Testis (tissue), 3 donors: ENCODE results near the gene SLC16A10. TPM values are rescaled to one million over a fixed set of nuclear protein-coding genes. Genes with fewer than 3 reads are reported as not detected.

Source experiments
- DNase-seq: peaks from one replicate; pipeline ENCODE4 v3.0.0-alpha.2; 2019
- H3K27ac ChIP-seq, 2 donors: fragments of 200-600 bp; sonication (generic); one replicate each; pipeline ENCODE4 v1.5.1; 2019
- H3K27me3 ChIP-seq: fragments of 200-600 bp; sonication (generic); one replicate; pipeline ENCODE4 v1.5.1; 2019
- H3K36me3 ChIP-seq: fragments of 200-600 bp; sonication (generic); one replicate; pipeline ENCODE4 v1.5.1; 2017; ENCODE audit warnings: low read depth; ENCODE audit errors: missing control alignments
- H3K4me1 ChIP-seq: fragments of 200-600 bp; sonication (generic); one replicate; pipeline ENCODE4 v1.5.1; 2019
- H3K4me3 ChIP-seq, 2 donors: fragments of 200-600 bp; sonication (generic); one replicate each; pipeline ENCODE4 v1.5.1; 2017 to 2019
- H3K9me3 ChIP-seq: fragments of 200-600 bp; sonication (generic); one replicate; pipeline ENCODE4 v1.5.1; 2017
- CTCF ChIP-seq, 3 experiments: fragments of 450-650 bp in 2 of 3; fragments of 200-600 bp in 1 of 3; sonication (generic) in 1 of 3; IDR thresholded peaks; one replicate each; pipeline ENCODE4 v1.5.1; 2016 to 2019; ENCODE audit warnings: antibody characterized with exemption in 3 of 3, mild to moderate bottlenecking in 2 of 3, moderate library complexity in 1 of 3
- POLR2A ChIP-seq: fragments of 450-650 bp; IDR thresholded peaks from one replicate; pipeline ENCODE4 v1.6.1; 2017; ENCODE audit warnings: antibody characterized with exemption, mild to moderate bottlenecking, moderate library complexity
- WGBS, 2 donors: methylation state at CpG; one replicate each; pipeline ENCODE4 v1.1.5; 2018; 5-methylcytosine and 5-hydroxymethylcytosine counted together
- intact Hi-C: fragments of 100-400 bp; cut with DNase I; formaldehyde crosslinking; loops from one replicate; pipeline ENCODE4 v1.15.1; 2023; ENCODE audit warnings: low total_unique reads
- polyA plus RNA-seq: library from polyadenylated mRNA; stranded (reverse); fragments of 350-450 nt; fragmentation: Illumina TruSeq; extraction: RNeasy Lipid Tissue Mini Kit (QIAGEN cat#74804); gene quantifications from one replicate; pipeline ENCODE4 v1.2.3, GENCODE V29; 2014; ENCODE audit warnings: low read depth, low replicate concordance; ENCODE audit not compliant: insufficient read depth
- small RNA-seq, 2 donors: library from RNA; depleted of rRNA; stranded (forward); fragments of <200 nt; gene quantifications; one replicate each; pipeline ENCODE3, GENCODE V24; 2016
- total RNA-seq, 2 donors: library from RNA; depleted of rRNA; stranded (reverse); fragments of >200 nt; gene quantifications; one replicate each; pipeline ENCODE4 v1.2.3, GENCODE V29; 2016

SLC16A10 gene
- total and polyA plus RNA-seq, 3 donors from 2014 or later = 9.0 to 16.9 (median 12.0) TPM

GRCh38 chr6:111280445-111280955 is 193.2 kb downstream of the SLC16A10 start:
- no peaks in the 10 kb centered on the region for H3K9me3 ChIP-seq
- no peak overlapping the region for H3K27ac ChIP-seq
- no peaks in the 10 kb centered on the region for H3K4me1 ChIP-seq
- no peak for TF ChIP-seq POLR2A
- no peak for TF ChIP-seq CTCF (IDR thresholded peaks at IDR 0.05)
- DNase-seq = no peak
- no peaks in the 10 kb centered on the region for H3K36me3 ChIP-seq
- intact Hi-C loops = no loop called here
- no peak overlapping the region for H3K4me3 ChIP-seq
- 98% methylated on average over 4 of the region's 4 CpGs for WGBS, 2 donors
- H3K27me3 ChIP-seq = no peaks in the 10 kb centered on the region

Small RNA genes lying within 50 kb of the gene (small RNA-seq; reads per million reads assigned to genes)
- 0 reads per million in 2 donors for gene RNU6-960P

Other genes starting within 250 kb of the SLC16A10 start
- 100 to 1,000 TPM in 1 of 2 donors, 10 to 100 TPM in 1; 85.6 to 109 TPM for gene AMD1, start 212.7 kb upstream of the SLC16A10 start, total RNA-seq
- 47.9 TPM for gene AMD1, start 212.7 kb upstream of the SLC16A10 start, polyA plus RNA-seq
- gene GTF3C6, start 128.8 kb upstream of the SLC16A10 start, total RNA-seq = 10 to 100 TPM; 76.4 to 84.0 TPM
- 103 TPM for gene GTF3C6, start 128.8 kb upstream of the SLC16A10 start, polyA plus RNA-seq
- gene RPF2, start 105.5 kb upstream of the SLC16A10 start, total RNA-seq = 10 to 100 TPM; 16.4 to 17.3 TPM
- gene RPF2, start 105.5 kb upstream of the SLC16A10 start, polyA plus RNA-seq = 23.3 TPM